UCSD-AML1 (cell line): ENCODE data around the gene SF3B5.
"Not testable (repeated sequence)": the region's sequence is repeated elsewhere in the genome, so short reads cannot be mapped to it uniquely, and the experiment has no call there.

Source experiments
- DNase-seq: peaks from one replicate; lab custom pipeline; 2025; ENCODE audit not compliant: unreplicated experiment; lab: John Stamatoyannopoulos, UW

SF3B5 gene

GRCh38 chr6:144106206-144106605 is 10.8 kb upstream of the SF3B5 start:
- no peak for DNase-seq

- DNase-seq = no peak
These were observed 9.6 kb upstream of the SF3B5 start for GRCh38 chr6:144104898-144105487.

GRCh38 chr6:144104488-144104887 is 9.1 kb upstream of the SF3B5 start:
- no peak for DNase-seq

- no peak for DNase-seq
These were observed 7.7 kb upstream of the SF3B5 start for GRCh38 chr6:144103026-144103563.

GRCh38 chr6:144098993-144099392 is 3.6 kb upstream of the SF3B5 start:
- DNase-seq = no peak

GRCh38 chr6:144094731-144095133 is 641 bp downstream of the SF3B5 start:
- no peak for DNase-seq

GRCh38 chr6:144093658-144094057 is 1.7 kb downstream of the SF3B5 start:
- no peak for DNase-seq

GRCh38 chr6:144093236-144093635 is 2.1 kb downstream of the SF3B5 start:
- DNase-seq = no peak

GRCh38 chr6:144090384-144090783 is 5.0 kb downstream of the SF3B5 start:
- DNase-seq = no peak

GRCh38 chr6:144087789-144088426 is 7.5 kb downstream of the SF3B5 start:
- no peak for DNase-seq

GRCh38 chr6:144086959-144087358 is 8.4 kb downstream of the SF3B5 start:
- no peak for DNase-seq

- no peak for DNase-seq
These were observed 12.2 kb downstream of the SF3B5 start for GRCh38 chr6:144083172-144083571.

- not testable (repeated sequence) for DNase-seq
These were observed 13.0 kb downstream of the SF3B5 start for GRCh38 chr6:144082412-144082811.

- DNase-seq = no peak
These were observed 17.5 kb downstream of the SF3B5 start for GRCh38 chr6:144077871-144078270.

GRCh38 chr6:144075875-144076274 is 19.5 kb downstream of the SF3B5 start:
- DNase-seq = no peak

- no peak for DNase-seq
These were observed 20.2 kb downstream of the SF3B5 start for GRCh38 chr6:144075187-144075586.

- DNase-seq = no peak
These were observed 22.3 kb downstream of the SF3B5 start for GRCh38 chr6:144073024-144073423.

GRCh38 chr6:144069506-144069905 is 25.9 kb downstream of the SF3B5 start:
- no peak for DNase-seq

GRCh38 chr6:144068794-144069193 is 26.6 kb downstream of the SF3B5 start:
- no peak for DNase-seq

GRCh38 chr6:144066741-144067484 is 28.5 kb downstream of the SF3B5 start:
- DNase-seq = no peak

- DNase-seq = no peak
These were observed 29.1 kb downstream of the SF3B5 start for GRCh38 chr6:144066255-144066654.

GRCh38 chr6:144065213-144065660 is 30.1 kb downstream of the SF3B5 start:
- DNase-seq = no peak
